Upper lobe of left lung (tissue), 4 donors: Measurements from ENCODE around the gene SENP2.

Source experiments
- CTCF ChIP-seq, 6 experiments: fragments of 450-650 bp in 4 of 6; fragments of 200-600 bp in 2 of 6; sonication (generic) in 2 of 6; IDR thresholded peaks; one replicate each; pipeline ENCODE4 v1.5.1; 2016 to 2019; ENCODE audit warnings: antibody characterized with exemption in 6 of 6
- EP300 ChIP-seq, 4 donors: sonication (generic); formaldehyde crosslinking; IDR thresholded peaks; one replicate each; pipeline ENCODE4 v1.5.1; 2017; ENCODE audit warnings: antibody characterized with exemption in 4 of 4, control low read depth in 2 of 4
- POLR2A ChIP-seq, 4 donors: fragments of 450-650 bp; IDR thresholded peaks; one replicate each; pipeline ENCODE4 v1.5.1; 2016 to 2017; ENCODE audit warnings: antibody characterized with exemption in 4 of 4, mild to moderate bottlenecking in 2 of 4
- POLR2AphosphoS5 ChIP-seq, 2 donors: sonication (generic); formaldehyde crosslinking; IDR thresholded peaks; one replicate each; pipeline ENCODE4 v1.5.1; 2017; ENCODE audit warnings: antibody characterized with exemption in 2 of 2

DNA sequence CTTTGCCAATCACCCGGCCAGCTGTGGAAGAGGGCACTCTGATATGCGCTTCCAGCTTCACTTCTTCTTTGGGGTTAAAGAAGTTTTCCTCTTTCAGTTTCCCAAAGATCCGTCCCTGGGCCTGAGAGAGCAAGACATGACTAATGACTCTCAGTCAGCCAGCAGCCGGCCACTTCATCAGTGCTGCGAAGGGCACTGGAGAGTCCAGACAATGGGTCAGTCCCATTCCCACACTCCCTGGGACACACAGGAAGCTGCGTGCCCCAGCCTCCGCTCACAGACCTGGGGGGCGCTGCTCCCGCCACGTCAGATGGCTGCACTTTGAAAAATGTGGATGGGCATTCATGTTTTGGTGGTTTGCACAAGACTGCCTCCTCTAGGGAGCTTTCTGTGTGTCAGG, 63.3 kb downstream of the SENP2 start:
- TF ChIP-seq CTCF (IDR thresholded peaks at IDR 0.05): no peak
- TF ChIP-seq POLR2AphosphoS5 (IDR thresholded peaks at IDR 0.05): no peak
- TF ChIP-seq POLR2A (IDR thresholded peaks at IDR 0.05): no peak
- no peak for TF ChIP-seq EP300 (IDR thresholded peaks at IDR 0.05)
